Skeletal muscle cell (primary cell): ENCODE measurements around the gene COL19A1.
"Not testable (repeated sequence)": the region's sequence is repeated elsewhere in the genome, so short reads cannot be mapped to it uniquely, and the experiment has no call there.

Experiments
- DNase-seq: peaks from one replicate; pipeline ENCODE4 v3.0.0-alpha.2; 2010; ENCODE audit warnings: low read depth
- H3K4me3 ChIP-seq: 2 replicates; pipeline ENCODE4 v1.5.1; 2011; ENCODE audit warnings: low read depth, mild to moderate bottlenecking, control low read depth, low read length, moderate library complexity

COL19A1 gene

DNA sequence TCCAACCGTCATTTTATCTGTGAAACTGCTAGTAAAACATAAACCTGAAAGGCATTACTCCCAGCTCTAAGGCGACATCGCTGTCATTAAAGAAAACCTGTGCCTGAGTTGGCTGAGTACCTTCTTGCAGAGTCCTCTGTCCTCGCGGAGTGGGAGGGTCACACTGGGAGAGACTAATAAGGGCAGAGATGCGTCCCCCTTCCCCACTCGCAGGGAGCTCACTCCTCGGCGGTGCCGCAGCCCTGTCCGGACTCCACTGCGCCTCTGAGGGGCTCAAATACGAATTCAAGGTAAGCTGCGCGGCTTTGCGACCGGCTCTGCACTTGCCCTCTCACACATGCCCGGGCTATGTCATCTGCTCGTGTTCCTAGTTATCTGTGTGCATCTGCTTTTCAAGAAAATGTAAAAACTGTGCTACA lies at the start of gene COL19A1:
Gene COL19A1, plus strand, starts transcription at position 206 of the 419 bp plus-strand sequence. CDS start 13,012 bp downstream, outside the sequence.
- DNase-seq: no peak
- H3K4me3 ChIP-seq: peak within 1 kb of the TSS; percentile 58

GRCh38 chr6:69816569-69816968 lies 49.8 kb upstream of the COL19A1 start:
- no peak overlapping the region for H3K4me3 ChIP-seq
- no peak for DNase-seq

GRCh38 chr6:69817358-69817757 lies 49.0 kb upstream of the COL19A1 start:
- DNase-seq: no peak
- no peak overlapping the region for H3K4me3 ChIP-seq

DNA sequence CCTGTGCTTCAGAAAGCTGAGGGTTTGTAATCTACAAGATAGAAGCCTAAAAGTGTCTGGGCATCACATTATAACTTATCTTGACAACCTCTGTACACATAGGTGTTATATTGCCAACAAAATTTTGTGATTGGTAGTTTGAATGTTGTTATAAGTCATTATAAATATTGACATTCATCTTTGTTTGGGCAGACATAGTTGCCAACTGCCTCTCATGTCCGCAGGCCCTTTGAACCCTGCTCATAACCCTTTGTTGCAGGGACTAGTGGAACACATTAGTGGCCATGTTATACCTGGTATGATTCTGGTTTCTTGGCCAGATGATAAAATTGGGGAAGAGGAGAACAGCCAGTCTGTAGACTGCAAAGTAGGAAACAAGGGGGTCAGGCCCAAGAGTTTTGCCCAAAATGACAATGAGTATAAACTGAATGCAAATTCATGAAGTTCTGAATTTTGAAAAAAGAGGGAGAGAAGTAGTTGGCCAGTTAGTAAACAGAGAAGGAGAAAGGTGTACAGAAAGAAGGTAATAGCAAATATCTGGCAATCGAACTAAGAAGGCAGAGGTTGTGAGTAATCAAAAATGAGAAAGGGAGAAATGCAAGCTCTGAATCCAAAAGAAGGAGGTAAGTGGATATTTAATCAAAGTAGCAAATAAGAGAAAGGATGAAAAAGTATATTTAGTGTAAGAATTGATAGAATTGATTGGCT lies 48.0 kb upstream of the COL19A1 start:
- DNase-seq: no peak
- H3K4me3 ChIP-seq: no peak overlapping the region

- DNase-seq: no peak
- no peak overlapping the region for H3K4me3 ChIP-seq
These were observed 47.2 kb upstream of the COL19A1 start for GRCh38 chr6:69819138-69819537.

GRCh38 chr6:69820018-69820417 lies 46.3 kb upstream of the COL19A1 start:
- DNase-seq: no peak
- H3K4me3 ChIP-seq: no peak overlapping the region

DNA sequence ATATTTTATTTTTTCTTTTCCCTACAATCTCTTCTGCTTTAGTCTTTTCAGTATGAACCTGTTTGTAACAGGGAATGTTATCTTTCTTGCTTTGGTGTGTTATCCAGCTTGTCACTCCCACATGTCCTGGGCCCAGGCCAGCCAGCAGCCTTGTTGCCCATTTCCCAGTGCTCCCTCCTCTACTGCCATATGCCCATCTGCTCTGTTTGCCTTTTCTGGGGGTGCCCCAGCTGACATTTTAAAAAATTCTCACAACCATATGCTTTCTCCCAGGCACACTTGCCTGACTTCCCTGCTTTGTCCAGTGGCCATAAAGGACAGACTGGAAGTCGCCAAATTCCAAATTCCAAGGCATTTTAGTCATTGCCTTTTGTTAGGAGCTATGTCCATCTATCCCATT lies 45.9 kb upstream of the COL19A1 start:
- no peak overlapping the region for H3K4me3 ChIP-seq
- DNase-seq: no peak

DNA sequence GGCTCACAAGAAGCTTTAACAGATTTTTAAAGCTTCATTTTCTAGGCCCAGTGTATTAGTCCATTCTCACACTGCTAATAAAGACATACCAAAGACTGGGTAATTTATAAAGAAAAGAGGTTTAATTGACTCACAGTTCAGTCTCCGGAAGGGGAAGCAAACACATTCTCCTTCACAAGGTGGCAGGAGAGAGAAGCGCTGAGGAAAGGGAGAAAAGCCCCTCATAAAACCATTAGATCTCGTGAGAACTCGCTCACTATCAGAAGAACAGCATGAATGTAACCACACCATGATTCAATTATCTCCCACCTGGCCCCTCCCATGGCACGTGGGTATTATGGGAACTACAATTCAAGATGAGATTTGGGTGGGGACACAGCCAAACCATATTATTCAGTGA lies 42.0 kb upstream of the COL19A1 start:
- DNase-seq, H3K4me3 ChIP-seq: not testable (repeated sequence)

- H3K4me3 ChIP-seq: no peak overlapping the region
- peak; percentile 52 for DNase-seq
These were observed 40.5 kb upstream of the COL19A1 start for GRCh38 chr6:69825904-69826303.

DNA sequence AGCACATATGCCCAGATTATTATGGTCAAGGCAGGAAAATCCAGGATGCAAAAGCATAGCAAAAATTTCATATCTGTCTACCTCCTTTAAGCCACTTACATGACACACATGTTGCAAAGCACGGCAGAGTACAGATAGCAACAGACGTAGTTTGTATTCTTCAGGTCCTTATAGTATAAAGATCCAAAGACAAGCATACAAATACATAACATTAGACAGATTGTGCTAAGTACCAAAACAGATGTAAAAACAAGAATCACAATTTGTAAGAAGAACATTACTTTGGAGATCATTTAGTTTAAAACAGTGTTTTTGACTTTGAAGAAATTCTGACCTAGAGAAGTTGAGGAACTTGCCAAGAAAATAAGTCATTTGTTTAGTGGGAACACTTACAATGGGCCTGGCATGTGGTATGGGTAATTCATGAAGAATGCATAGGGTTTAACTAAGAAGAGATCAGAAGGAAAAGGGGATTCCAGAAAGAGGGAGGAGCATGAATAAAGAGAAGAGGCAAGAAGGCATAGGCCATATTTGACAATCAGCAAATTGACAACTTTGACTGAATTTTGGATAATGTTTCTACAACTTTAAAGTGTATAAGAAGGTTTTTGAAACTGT lies 39.0 kb upstream of the COL19A1 start:
- DNase-seq: peak; percentile 67
- H3K4me3 ChIP-seq: no peak overlapping the region

DNA sequence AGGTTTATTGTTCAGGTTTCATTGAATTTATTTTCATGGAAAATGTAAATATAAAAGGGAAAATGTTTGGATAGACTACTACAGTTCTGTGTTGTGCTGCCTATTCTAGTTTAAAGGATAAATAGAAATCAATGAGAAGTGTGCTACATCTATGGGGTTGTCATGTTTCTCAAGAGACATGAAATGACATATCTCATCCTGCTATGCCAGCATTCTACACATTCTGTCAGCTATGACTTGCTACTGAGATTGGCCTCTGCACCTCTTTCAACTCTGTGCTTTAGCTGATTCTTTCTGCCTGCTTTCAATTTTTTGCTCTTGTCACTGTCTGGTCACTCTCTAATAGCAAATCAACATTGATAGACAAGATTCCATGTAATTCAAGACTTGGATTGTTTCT lies 33.8 kb upstream of the COL19A1 start:
- no peak for DNase-seq
- no peak overlapping the region for H3K4me3 ChIP-seq

DNA sequence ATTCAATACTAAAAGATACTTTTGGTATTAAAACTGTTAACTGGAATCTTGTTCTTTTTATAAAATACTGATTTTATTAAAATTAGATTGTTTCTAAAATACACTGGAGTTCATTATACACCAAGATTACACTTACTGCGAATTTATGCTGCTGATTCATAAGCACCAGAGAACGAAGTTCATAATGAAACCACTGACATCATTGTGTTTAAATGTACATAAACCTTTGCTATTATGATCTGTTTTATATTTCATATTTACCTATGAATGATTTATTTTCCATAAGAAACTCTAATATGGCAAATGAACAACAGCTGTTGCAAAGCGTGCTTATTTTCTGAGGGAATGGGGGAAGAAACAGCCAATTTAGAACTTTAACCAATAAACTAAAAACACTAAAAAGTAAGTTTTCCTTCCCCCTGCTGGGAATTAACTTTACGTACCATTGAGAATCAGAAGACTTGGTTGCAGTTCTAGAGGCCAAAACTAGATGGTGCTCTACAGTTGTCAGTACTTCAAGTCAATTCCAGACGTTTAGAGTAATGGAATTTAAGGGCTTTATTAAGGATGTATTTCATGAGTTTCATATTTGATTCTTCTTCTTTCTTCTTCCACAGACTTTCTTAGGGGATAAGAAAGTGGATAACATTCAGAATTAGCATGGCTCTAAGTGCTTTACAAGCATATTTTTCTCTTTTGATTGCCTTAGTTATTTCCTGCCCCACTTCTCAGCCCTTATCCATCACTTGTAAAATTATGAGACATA lies 30.8 kb upstream of the COL19A1 start:
- peak; percentile 62 for DNase-seq
- H3K4me3 ChIP-seq: peak overlapping the region; percentile 20

DNA sequence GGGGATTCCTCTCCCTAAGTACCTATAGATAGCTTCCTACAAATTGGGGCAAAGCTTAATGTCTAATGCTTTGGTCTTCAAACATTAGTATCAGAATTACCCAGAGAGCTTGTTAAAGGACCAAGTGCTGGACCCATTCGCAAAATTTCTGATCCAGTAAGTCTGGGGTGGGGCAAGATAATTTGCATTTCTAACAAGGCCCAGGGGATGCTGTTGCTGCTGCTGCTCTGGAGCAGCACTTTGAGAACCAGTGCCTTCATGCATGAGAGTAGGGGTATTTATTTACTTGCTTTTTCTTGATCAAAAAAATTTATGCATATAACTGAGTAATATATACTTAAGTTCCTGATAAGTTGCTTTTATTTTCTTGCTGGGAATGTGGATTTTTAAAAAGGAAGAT lies 24.5 kb upstream of the COL19A1 start:
- H3K4me3 ChIP-seq: no peak overlapping the region
- no peak for DNase-seq

DNA sequence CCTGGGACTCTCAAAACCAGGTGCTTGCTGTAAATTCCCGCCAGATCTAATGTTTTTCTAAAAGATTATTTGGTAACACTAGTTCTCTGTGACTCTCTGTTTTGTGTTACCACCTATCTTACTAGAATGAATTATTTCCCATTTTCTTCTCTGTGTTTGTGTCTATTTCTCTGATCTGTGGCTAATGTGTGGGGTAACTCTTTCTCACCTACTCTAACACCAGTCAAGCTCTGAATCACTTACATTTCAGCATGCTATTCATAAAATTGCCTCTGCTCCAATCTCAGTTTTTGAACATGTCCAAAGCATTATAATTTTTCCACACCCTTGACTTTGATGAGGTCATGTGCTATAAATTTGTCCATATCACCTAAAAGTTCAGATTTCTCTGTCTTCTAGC lies 23.2 kb upstream of the COL19A1 start:
- DNase-seq: no peak
- H3K4me3 ChIP-seq: no peak overlapping the region

DNA sequence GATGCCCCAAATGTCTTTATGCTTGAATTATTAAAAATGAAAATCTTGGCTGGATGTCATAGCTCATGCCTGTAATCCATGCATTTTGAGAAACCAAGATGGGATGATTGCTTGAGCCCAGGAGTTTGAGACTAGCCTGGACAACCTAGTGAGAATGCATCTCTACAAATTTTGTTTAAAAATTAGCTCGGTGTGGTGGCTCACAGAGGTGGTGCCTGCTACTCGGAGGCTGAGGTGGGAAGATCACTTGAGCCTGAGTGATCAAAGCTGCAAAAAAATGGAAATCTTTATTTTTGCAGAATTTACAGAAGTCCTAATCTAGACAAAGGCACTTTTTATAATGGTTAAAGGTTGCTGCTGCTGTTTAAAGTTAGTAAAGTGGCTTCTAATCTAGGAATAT lies 20.0 kb upstream of the COL19A1 start:
- H3K4me3 ChIP-seq: no peak overlapping the region
- no peak for DNase-seq

- no peak overlapping the region for H3K4me3 ChIP-seq
- DNase-seq: no peak
These were observed 19.4 kb upstream of the COL19A1 start for GRCh38 chr6:69846770-69847491.

GRCh38 chr6:69847492-69847788 lies 18.9 kb upstream of the COL19A1 start:
- no peak overlapping the region for H3K4me3 ChIP-seq
- no peak for DNase-seq

DNA sequence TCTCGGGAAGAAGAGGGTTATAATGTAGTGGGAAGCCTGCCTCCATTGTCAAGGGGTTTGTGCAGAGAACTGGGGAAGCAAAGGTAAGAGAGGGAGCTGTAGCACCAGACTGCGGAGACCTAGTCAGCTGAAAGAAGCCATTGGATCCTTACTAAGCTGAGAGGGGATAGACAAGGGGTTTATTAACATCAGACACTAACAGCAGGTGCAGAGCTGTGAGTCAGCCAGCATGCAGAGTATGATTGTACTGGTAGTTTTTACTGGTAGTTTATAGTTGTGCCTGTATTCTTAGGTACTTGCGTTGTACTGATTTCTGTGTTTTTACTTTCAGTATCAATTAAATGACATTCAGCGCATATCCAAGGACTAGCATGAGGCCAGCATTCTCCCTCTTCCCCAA lies 17.8 kb upstream of the COL19A1 start:
- no peak for DNase-seq
- H3K4me3 ChIP-seq: no peak overlapping the region

GRCh38 chr6:69852706-69853105 lies 13.7 kb upstream of the COL19A1 start:
- no peak overlapping the region for H3K4me3 ChIP-seq
- DNase-seq: no peak

- no peak for DNase-seq
- no peak overlapping the region for H3K4me3 ChIP-seq
These were observed 4.4 kb upstream of the COL19A1 start for GRCh38 chr6:69861986-69862385.
